Ramos (cell line): Measurements from ENCODE around the gene HDAC2.

Experiments used
- in situ Hi-C: fragments of 300-500 bp; cut with MboI; formaldehyde crosslinking; loops from one replicate; pipeline ENCODE4 v1.14.3; 2022; ENCODE audit warnings: low sequenced_read_pairs; ENCODE audit not compliant: unreplicated experiment

Gene HDAC2

GRCh38 chr6:113921299-113921904 is 49.5 kb downstream of the HDAC2 start:
- in situ Hi-C loops = loop anchor here (25.0 kb wide), 2 partner anchors 1134 to 1734 kb away; no protein-coding TSS in a partner anchor

DNA sequence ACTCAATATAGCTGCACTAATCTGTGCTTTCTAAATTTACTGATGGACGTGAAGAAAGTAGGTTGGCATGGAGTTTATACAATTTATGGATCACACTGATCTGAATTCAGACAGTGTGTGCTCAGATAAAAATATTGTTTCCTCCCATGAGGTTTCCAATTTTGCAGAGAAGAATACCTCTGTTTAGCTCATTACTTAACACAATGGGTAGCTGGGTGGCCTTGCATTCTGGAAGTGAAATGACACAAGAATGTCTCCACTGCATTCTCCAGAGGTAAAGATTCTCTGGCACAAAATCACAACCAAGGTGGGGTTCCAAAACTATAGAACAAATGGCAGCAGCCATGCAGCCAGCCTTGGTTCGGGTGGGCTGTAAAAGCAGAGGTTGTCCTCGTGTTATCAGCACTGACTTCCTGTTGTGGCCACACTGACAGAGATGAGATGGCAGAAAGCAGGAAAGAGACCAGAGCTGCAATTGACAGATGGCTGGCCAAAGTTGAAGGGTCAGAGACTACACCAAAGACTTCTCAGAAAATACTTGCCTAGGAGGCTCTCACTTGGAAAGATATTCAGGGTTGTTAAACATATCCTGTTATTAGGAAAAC is 50.2 kb downstream of the HDAC2 start:
- in situ Hi-C loops = loop anchor here (25.0 kb wide), 2 partner anchors 1133 to 1733 kb away; no protein-coding TSS in a partner anchor

GRCh38 chr6:113910285-113910684 is 60.7 kb downstream of the HDAC2 start:
- in situ Hi-C loops = loop anchor here (25.0 kb wide), 2 partner anchors 1123 to 1723 kb away; no protein-coding TSS in a partner anchor

GRCh38 chr6:113909224-113909856 is 61.6 kb downstream of the HDAC2 start:
- in situ Hi-C loops = loop anchor here (25.0 kb wide), 2 partner anchors 1122 to 1722 kb away; no protein-coding TSS in a partner anchor

DNA sequence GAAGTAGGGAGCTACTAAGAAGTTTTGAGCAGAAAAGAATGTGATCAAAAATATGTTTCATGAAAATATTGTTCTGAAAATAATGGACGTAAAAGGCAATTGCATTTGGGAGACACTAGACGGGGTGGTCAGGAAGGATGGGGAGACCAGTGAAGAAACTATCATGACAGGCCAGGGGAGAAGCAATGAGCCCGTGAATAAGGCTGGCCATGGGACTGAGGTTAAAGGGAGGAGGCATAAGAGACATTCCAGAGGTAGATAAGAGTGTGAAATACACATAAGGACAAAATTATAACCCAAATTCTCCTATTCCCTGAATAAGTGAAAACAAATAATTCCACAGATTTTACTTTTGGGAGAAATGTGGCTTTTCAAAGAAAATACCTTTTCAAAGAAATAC is 62.1 kb downstream of the HDAC2 start:
- in situ Hi-C loops = loop anchor here (25.0 kb wide), 2 partner anchors 1122 to 1722 kb away; no protein-coding TSS in a partner anchor

DNA sequence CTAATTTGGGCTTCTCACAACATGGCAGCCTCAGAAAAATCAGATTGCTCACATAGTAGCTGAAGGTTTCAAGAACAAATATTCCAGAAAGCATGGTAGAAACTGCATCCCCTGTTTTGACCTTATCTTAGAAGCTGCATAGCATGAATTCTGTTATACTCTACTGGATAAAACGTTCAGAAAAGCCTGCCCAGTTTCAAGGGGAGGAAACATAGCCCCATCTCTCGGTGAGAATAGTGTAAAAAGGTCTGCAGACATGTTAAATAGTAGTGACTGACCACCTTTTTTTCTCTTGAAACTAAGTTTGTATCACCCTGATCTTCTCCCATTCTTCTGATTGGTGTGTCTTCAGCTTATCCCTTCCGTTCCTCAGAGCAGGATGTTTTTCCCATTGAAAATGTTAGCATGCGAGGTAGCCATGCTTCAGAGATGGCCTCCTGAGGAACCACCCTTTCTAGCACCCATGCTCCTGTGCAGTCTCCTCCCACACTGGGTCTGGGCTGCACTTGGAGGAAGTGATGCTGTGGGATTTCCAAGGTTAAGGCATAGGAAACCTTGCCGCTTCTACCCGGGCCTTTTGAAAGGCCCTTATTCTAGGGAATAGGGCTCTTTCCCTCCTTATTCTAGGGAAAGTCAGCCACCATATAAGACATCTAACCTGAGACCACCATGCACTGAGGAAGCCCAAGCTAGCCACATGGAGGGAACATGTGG is 63.7 kb downstream of the HDAC2 start:
- in situ Hi-C loops = loop anchor here (25.0 kb wide), 2 partner anchors 1120 to 1720 kb away; no protein-coding TSS in a partner anchor

DNA sequence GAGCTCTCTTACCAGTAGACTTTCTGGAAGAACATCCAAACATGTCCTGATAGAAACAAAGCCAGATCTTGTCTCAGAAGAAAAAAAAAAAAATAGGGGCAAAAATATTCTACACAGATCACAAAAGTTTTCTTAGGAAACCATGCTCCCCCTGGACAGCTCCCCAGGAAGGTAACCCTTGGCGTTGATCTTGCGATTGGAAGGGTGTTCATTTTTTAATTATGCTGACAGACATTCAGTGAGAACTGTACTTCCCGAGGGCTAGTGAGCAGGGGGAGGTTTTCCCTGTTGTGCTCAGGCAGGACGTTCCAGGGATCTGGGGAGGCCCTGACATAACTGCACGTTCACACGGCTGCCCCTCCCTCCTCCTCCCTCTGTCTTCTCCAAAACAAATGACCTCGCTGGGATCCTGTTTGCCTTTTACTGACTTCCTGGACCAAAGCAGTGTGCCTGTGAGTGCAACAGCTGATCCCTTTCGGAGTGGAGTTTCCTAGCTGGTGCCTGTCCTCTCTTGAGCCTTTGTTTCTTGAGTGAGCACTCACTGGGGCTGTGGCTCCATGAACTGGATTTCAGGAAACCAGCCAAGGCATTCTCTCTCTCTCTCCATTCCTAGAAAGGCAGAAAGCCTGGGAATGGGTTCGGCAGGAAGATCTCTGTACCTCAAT is 67.2 kb downstream of the HDAC2 start:
- in situ Hi-C loops = loop anchor here (25.0 kb wide), 2 partner anchors 1116 to 1716 kb away; no protein-coding TSS in a partner anchor

- in situ Hi-C loops = loop anchor here (25.0 kb wide), 2 partner anchors 1114 to 1714 kb away; no protein-coding TSS in a partner anchor
Measured at GRCh38 chr6:113901482-113901881, 69.5 kb downstream of the HDAC2 start.

DNA sequence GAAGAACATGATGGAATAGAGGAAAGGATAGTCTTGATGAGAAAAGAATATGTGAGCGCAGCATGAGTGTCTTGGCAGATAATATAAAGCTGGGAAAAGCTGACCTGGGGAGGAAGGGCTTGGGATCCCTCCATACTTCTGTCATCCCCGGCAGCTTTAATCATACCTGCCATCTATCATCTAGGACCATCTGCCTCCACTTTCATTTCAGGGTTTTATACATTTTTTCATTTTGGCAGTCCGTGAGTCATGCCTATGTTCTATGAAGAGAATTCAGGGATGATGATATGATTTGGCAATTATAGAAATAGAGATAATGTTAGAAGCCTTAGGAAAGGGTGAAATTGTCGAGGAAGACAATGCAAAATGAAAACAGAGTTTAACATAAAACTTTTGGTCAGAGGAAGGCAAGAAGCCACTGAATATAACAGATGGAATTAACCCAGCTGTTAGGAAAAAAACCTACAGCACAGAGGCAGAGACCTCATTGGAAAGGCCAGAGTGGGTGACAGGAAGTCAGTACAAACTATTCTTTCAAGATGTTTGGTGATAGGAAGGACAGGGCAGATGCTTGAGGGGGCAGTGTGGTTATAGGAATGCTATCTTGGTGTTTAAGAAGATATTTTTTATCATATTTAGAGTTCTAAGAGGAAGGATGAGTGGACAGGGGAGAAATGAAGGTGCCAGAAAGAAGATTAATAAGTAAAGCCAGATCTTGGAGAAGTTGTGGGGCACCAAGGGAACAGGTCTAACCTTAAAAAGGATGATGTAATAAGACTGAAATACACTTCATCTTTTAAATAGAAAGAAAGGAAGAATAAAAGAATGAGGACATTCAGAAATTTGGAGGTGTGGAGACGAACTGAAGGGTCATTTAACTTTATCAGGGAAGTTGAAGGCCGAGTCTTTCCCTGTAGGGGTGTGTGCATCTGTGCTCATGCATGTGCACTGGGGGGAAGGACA is 76.0 kb downstream of the HDAC2 start:
- in situ Hi-C loops = no loop called here

DNA sequence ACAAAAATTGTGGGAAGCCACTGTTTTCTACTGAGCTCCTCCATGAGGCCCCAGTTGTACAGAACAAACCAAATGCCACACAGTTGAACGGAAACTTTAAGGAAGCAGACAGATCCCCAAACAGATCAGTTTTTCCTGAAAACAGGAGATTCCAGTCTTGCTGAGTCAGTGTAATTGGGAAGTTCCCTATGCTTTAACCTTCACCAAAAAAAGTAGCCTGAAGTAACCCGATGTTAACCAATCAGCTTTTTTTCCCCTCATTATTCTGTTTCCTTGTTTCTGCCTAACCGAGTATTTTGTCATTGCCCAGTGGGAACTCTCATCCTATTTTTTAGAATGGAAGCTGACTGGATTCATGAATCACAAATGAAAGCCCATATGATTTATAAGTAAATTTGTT is 77.1 kb downstream of the HDAC2 start:
- in situ Hi-C loops = no loop called here

GRCh38 chr6:113893451-113893850 is 77.5 kb downstream of the HDAC2 start:
- in situ Hi-C loops = no loop called here

DNA sequence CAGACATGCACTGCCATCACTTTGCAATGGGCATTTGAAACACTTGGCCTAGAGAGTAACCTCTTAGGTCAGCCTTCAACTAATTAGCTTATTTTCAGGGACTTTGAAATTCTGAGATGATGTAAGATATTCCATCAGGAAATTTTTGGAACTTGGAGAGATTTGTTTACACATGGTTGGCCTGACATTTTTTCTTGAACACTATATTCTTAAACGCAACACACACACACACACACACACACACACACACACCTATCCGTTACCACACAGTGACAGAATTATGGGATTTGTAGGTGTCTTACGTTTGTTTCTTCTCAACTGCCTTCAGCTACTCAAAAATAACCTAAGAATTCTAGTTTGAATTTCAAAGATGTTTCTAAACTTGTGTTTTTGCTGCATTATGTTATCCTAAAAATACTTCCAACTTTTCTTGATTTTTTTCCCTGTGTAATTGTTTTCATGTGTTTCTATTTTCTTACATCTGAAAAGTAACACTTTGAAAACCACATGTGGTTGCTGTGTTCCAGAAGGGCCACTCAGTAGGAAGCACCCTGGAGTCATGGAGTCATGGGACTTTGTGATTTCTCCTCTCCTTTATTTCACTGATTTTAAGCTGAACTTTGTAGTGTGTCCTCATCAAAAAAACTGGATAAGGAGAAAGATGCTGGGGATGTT is 81.9 kb downstream of the HDAC2 start:
- in situ Hi-C loops = no loop called here

DNA sequence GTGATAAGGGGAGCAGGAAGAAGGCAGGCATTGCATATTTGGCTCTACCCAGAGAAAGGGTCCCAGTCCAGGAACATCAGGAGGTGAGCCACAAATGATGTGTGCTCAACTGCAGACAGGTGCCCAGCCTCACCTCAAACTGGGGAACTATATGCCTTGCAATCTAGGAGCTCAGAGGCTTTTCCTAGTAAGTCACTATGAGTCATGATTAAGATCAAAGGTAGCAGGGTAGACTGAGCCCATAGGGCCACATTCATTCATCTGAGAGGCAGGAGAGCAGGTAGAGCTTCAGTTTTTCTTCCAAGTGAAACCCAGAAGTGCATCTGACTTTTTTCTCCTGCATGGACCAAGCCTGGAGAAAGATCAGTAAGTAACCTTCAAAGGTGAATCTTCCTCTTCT is 82.5 kb downstream of the HDAC2 start:
- in situ Hi-C loops = no loop called here

DNA sequence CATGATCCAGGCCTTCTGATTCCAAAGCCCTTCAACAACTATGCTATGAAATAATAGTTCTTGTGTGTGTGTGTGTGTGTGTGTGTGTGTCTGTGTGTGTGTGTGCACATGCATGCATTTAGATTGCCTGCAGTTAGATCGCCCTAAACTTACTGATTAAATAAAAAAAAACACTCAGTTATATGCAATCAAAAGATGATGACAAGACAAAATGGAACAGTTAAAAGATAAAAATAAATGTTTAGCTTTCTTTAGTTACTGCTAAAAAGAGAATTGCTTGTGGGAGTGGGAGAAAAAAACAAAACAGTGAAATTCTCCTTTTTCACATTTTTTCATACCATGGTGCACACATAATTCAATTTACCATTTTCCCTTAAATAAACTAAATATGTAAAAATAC is 84.4 kb downstream of the HDAC2 start:
- in situ Hi-C loops = no loop called here

GRCh38 chr6:113884011-113884410 is 86.9 kb downstream of the HDAC2 start:
- in situ Hi-C loops = no loop called here
